A549 (cell line): ENCODE results near the gene ITSN1. TPM values are rescaled to one million over a fixed set of nuclear protein-coding genes. Genes with fewer than 3 reads are reported as not detected.

ENCODE experiments used
- ATAC-seq, 2 experiments: fragments of 200-7000 bp in 1 of 2; fragments of >200 bp in 1 of 2; cut with Nextera tagmentation in 1 of 2; cut with Tn5 transposase in 1 of 2; 3 replicates each; pipeline versions ENCODE4 v1.8.0 to v1.9.1; 2018 to 2020; ENCODE audit warnings: mild to moderate bottlenecking in 1 of 2, moderate library complexity in 1 of 2
- CTCF ChIA-PET: fragments of 300-600 bp; sonication (Branson Sonifier 250); formaldehyde crosslinking; extraction: SDS; loops from one replicate; lab custom pipeline; 2021; ENCODE audit warnings: antibody characterized with exemption, inconsistent platforms; lab: Yijun Ruan, JAX
- POLR2A ChIA-PET: fragments of 350-600 bp; formaldehyde crosslinking; extraction: SDS; loops from one replicate; lab custom pipeline; 2021; ENCODE audit warnings: antibody characterized with exemption, inconsistent platforms; lab: Yijun Ruan, JAX
- DNase-seq, 2 experiments: peaks; one replicate each; pipeline versions ENCODE4 v3.0.0 to v3.0.0-alpha.2; 2011 to 2016; ENCODE audit warnings: low read depth in 1 of 2, low spot score in 1 of 2
- FAIRE-seq: peaks from 2 replicates; lab custom pipeline; 2011; peaks lifted over from hg19 to GRCh38; lab: Jason Lieb, UNC
- H3K27ac ChIP-seq, 2 experiments: fragments of >200 bp; sonication (Bioruptor Twin); formaldehyde crosslinking; 3 replicates each; pipeline ENCODE4 v1.5.1; 2016 to 2017
- H3K4me1 ChIP-seq: fragments of >200 bp; sonication (Bioruptor Twin); formaldehyde crosslinking; 3 replicates; pipeline ENCODE4 v1.6.1; 2016
- H3K4me2 ChIP-seq: fragments of >200 bp; sonication (Bioruptor Twin); formaldehyde crosslinking; 3 replicates; pipeline ENCODE4 v1.6.1; 2016
- H3K4me3 ChIP-seq: fragments of >200 bp; sonication (Bioruptor Twin); formaldehyde crosslinking; 3 replicates; pipeline ENCODE4 v1.5.1; 2016
- H3K9me3 ChIP-seq: fragments of >200 bp; sonication (Bioruptor Twin); formaldehyde crosslinking; 3 replicates; pipeline ENCODE4 v1.6.1; 2016
- ATOH8 ChIP-seq: fragments of 250-450 bp; sonication (Bioruptor Pico); IDR thresholded peaks from 2 replicates; pipeline ENCODE4 v1.5.0; 2020; ENCODE audit warnings: low read depth, mild to moderate bottlenecking, moderate library complexity
- CBX8 ChIP-seq: fragments of 200-600 bp; sonication (generic); IDR thresholded peaks from 2 replicates; pipeline ENCODE4 v1.6.1; 2016
- CEBPB ChIP-seq, 2 experiments: fragments of >200 bp in 1 of 2; sonication (Bioruptor Twin) in 1 of 2; formaldehyde crosslinking in 1 of 2; IDR thresholded peaks; 2 replicates each; pipeline ENCODE4 v1.6.1; 2012 to 2016
- CHD2 ChIP-seq: fragments of 150-350 bp; IDR thresholded peaks from 2 replicates; pipeline ENCODE4 v1.6.1; 2014; ENCODE audit warnings: low read length; ENCODE audit not compliant: partially characterized antibody
- CHD4 ChIP-seq: fragments of 200-600 bp; sonication (generic); IDR thresholded peaks from 2 replicates; pipeline ENCODE4 v1.6.1; 2016; ENCODE audit warnings: antibody characterized with exemption, mild to moderate bottlenecking, borderline replicate concordance
- E2F6 ChIP-seq: IDR thresholded peaks from 2 replicates; pipeline ENCODE4 v1.6.1; 2012; ENCODE audit warnings: low read depth, borderline replicate concordance
- EHMT2 ChIP-seq: fragments of 200-600 bp; sonication (generic); IDR thresholded peaks from 2 replicates; pipeline ENCODE4 v1.6.1; 2016; ENCODE audit warnings: antibody characterized with exemption, low read depth, mild to moderate bottlenecking, moderate library complexity
- EP300 ChIP-seq, 2 experiments: fragments of >200 bp; sonication (Bioruptor Twin); formaldehyde crosslinking; IDR thresholded peaks; 2 replicates in 1 of 2; 3 replicates in 1 of 2; pipeline ENCODE4 v1.6.1; 2016 to 2017
- HDAC2 ChIP-seq: fragments of 200-600 bp; sonication (generic); IDR thresholded peaks from 2 replicates; pipeline ENCODE4 v1.6.1; 2016
- HEYL ChIP-seq: fragments of 250-450 bp; sonication (Bioruptor Pico); IDR thresholded peaks from 2 replicates; pipeline ENCODE4 v1.8.0; 2021; ENCODE audit warnings: mild to moderate bottlenecking, moderate library complexity
- JUN ChIP-seq, 2 experiments: fragments of >200 bp; sonication (Bioruptor Twin); formaldehyde crosslinking; IDR thresholded peaks; 2 replicates in 1 of 2; 3 replicates in 1 of 2; pipeline ENCODE4 v1.6.1; 2016 to 2017
- NR3C1 ChIP-seq: fragments of >200 bp; sonication (Bioruptor Twin); formaldehyde crosslinking; IDR thresholded peaks from 3 replicates; pipeline ENCODE4 v1.6.1; 2017
- REST ChIP-seq: fragments of 200-600 bp; sonication (generic); IDR thresholded peaks from 2 replicates; pipeline ENCODE4 v1.6.1; 2016; ENCODE audit warnings: antibody characterized with exemption, mild to moderate bottlenecking, moderate library complexity
- RFX5 ChIP-seq: fragments of 450-650 bp; IDR thresholded peaks from 2 replicates; pipeline ENCODE4 v1.7.1; 2014; ENCODE audit warnings: antibody characterized with exemption, mild to moderate bottlenecking, moderate library complexity
- WGBS: methylation state at CpG from one replicate; pipeline ENCODE4 v1.1.6; 2017; ENCODE audit errors: missing lambda C conversion rate; 5-methylcytosine and 5-hydroxymethylcytosine counted together
- polyA plus RNA-seq, 4 experiments: library from polyadenylated mRNA; depleted of rRNA in 3 of 4; stranded (reverse); fragments of >200 nt; fragmentation: RNase III in 1 of 4; extraction: RNeasy Plus Mini Kit Qiagen cat#74134 plus additional on column Dnase treatment in 1 of 4; gene quantifications; 2 replicates in 3 of 4; 3 replicates in 1 of 4; pipeline ENCODE4 v1.2.3, GENCODE V29; 2011 to 2017
- TF ChIP-seq, protein P1 (sequence below): fragments of 250-450 bp; sonication (Bioruptor Pico); IDR thresholded peaks from 2 replicates; pipeline ENCODE4 v1.5.0; 2021; ENCODE audit warnings: mild to moderate bottlenecking, moderate library complexity, borderline replicate concordance

ITSN1 gene
- polyA plus RNA-seq, 2 of the 4 experiments (the other 2 are of a cell fraction): 15.2 to 23.7 TPM

DNA sequence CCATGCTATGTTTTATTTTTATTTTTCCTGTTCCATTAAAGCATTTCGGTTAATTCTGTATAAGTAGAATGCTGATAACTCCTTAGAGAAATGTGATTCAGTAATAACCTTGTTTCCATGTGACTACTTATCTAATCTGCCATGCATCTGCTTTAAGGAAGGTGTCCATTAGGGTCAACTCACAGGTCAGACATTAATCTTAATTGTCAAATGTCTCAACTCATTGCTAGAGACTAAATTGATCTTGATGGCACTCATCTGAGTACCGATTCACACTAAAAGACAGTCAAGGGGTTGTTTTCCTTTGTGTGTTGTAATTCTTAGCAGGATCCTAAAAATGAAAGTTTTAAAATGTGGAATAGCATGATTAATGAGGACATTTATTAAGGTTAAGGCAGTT, 41.8 kb downstream of the ITSN1 start:
- FAIRE-seq (no peak), ATAC-seq (no peak), DNase-seq (no peak)
- WGBS: 91% methylated on average over 2 of the region's 2 CpGs
- peak overlapping the region; percentile 46 to 76; a peak in 5 of 6 replicates for H3K27ac ChIP-seq
- H3K4me1 ChIP-seq: peaks cover 55% of the 10 kb centered on the region
- ChIA-PET POLR2A (no interaction called here), CTCF (interaction anchor here (0.8 to 1.0 kb wide), 2 partner anchors 86 to 211 kb away, joined by 3 read pairs; no protein-coding TSS in a partner anchor)
- H3K4me3 ChIP-seq: no peak overlapping the region
- no peak for TF ChIP-seq EHMT2
- no peak for TF ChIP-seq JUN (IDR thresholded peaks at IDR 0.05)
- no peak for TF ChIP-seq ATOH8 (CRISPR knock-in tag)
- TF ChIP-seq CEBPB (IDR thresholded peaks at IDR 0.05): no peak
- no peak for TF ChIP-seq HEYL
- no peak for TF ChIP-seq E2F6
- no peak for TF ChIP-seq CHD2
- no peak for TF ChIP-seq NR3C1
- no peak for TF ChIP-seq CHD4
- TF ChIP-seq EP300 (IDR thresholded peaks at IDR 0.05): no peak
- TF ChIP-seq, protein P1, sequence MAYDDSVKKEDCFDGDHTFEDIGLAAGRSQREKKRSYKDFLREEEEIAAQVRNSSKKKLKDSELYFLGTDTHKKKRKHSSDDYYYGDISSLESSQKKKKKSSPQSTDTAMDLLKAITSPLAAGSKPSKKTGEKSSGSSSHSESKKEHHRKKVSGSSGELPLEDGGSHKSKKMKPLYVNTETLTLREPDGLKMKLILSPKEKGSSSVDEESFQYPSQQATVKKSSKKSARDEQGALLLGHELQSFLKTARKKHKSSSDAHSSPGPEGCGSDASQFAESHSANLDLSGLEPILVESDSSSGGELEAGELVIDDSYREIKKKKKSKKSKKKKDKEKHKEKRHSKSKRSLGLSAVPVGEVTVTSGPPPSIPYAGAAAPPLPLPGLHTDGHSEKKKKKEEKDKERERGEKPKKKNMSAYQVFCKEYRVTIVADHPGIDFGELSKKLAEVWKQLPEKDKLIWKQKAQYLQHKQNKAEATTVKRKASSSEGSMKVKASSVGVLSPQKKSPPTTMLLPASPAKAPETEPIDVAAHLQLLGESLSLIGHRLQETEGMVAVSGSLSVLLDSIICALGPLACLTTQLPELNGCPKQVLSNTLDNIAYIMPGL (CRISPR knock-in tag): no peak
- no peak for TF ChIP-seq HDAC2
- no peak for TF ChIP-seq REST
- H3K4me2 ChIP-seq: peak overlapping the region; percentile 62
- H3K9me3 ChIP-seq: no peaks in the 10 kb centered on the region

DNA sequence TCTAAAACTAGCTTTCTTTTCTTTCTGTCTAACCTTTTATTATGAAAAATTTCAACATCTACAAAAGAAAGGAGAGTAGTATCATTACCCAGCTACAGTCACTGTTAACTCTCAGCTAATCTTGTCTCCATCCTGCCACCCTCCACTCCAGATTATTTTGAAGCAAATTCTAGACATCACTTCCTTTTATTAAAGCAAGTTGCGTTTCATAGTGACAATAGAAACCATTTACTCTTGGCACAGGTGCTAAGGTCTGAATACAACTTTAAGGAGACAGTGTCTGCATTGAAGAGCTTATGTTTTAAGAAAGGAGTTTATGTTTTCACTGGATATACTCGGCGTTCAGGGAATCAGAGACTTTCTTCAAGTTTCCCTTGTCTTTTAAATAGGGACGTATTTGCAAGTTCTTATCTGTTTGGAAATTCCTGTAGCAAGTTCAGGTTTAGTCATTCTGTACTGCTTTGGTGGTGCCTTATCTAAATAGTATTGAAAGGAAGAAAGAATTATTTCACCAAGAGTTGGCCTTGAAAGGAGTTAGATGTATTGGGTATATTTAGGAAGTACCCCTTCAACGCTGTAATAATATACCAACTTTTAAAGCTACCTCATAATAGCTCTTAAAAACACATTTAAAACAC, 42.7 kb downstream of the ITSN1 start:
- 32% methylated on average over 5 of the region's 5 CpGs for WGBS
- DNase-seq: no peak
- TF ChIP-seq CBX8 (no peak), RFX5 (no peak), REST (no peak), ATOH8 (CRISPR knock-in tag) (no peak)
- H3K27ac ChIP-seq: peak overlapping the region in 1 of 2 experiments; percentile 56; a peak in 4 of 6 replicates
- ChIA-PET POLR2A (interaction anchor here (1.0 kb wide), 1 partner anchor 29 kb away, joined by 5 read pairs; no protein-coding TSS in a partner anchor), CTCF (interaction anchor here (0.7 to 1.3 kb wide), 3 partner anchors 24 to 1351 kb away, joined by 3 to 5 read pairs (median 3); no protein-coding TSS in a partner anchor)
- no peak for FAIRE-seq
- H3K9me3 ChIP-seq: no peaks in the 10 kb centered on the region
- H3K4me3 ChIP-seq: no peak overlapping the region
- peaks cover 52% of the 10 kb centered on the region for H3K4me1 ChIP-seq
- H3K4me2 ChIP-seq: peak overlapping the region; percentile 62
- no peak for ATAC-seq
